HUDEP-2 (cell line): ENCODE measurements around the gene ENPP3.

ENCODE experiments used
- DNase-seq, 76 experiments: peaks; one replicate each; lab custom pipeline; 2025; ENCODE audit not compliant: unreplicated experiment in 76 of 76; lab: John Stamatoyannopoulos, UW

The ENPP3 gene

DNA sequence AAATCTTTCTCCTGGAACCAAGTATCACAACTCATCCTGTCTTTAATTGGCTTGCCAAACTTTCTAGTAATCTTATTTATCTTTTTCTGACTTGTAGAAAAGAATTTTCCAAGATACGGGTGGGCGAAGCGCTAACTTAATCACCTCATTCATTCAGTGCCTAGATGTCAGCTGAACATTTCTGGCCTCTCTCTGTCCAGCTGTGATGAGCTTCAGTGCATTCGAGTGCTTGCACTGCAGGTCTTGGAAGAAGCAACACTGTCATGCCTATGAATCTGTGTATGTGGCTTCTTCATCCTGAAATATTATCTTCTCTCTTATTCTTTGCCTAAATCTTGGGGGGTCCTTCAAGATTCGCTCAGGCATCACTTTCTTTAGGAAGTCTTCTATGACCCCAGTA, 154.4 kb downstream of the ENPP3 start:
- no peak for DNase-seq

DNA sequence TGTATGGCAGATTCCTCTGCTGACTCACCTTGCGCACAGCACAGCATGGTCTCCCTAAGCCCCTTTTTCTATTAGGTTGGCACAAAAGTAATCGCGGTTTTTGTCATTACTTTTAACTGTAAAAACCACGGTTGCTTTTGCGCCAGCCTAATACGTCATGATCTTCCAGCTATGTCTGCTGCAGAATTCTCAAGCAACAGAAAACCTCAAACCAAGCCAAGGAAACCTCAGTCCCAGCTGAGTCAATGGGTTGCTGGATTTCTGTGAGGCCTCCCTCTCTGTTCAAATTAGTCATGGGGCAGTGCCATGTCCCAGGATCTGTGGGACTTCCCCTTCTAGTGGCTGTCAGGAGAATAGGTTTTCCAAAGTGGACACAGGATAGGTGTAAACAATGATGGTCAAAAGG, 155.0 kb downstream of the ENPP3 start:
- DNase-seq = no peak

DNA sequence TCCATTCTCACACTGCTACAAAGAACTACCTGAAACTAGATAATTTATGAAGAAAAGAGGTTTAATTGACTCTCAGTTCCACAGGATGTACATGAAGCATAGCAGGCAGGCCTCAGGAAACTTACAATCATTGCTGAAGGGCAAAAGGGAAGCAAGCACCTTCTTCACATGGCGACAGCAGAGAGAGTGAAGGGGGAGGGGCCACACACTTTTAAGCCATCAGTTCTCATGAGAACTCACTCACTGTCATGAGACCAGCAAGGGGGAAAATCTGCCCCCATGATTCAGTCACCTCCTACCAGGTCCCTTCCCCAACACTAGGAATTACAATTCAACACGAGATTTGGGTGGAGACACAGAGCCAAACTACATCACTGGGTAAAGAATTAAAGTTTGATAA, 158.3 kb downstream of the ENPP3 start:
- DNase-seq = no peak
